GM12864 (cell line): ENCODE data around the gene TOR2A.

Experiments
- DNase-seq: peaks from one replicate; pipeline ENCODE4 v3.0.0-alpha.2; 2011; ENCODE audit warnings: low read depth
- H3K4me3 ChIP-seq: 2 replicates; pipeline ENCODE4 v1.5.1; 2011; ENCODE audit warnings: mild to moderate bottlenecking, low read depth, low read length, control low read depth
- CTCF ChIP-seq: IDR thresholded peaks from 2 replicates; pipeline ENCODE4 v1.5.1; 2011; ENCODE audit warnings: low read depth, mild to moderate bottlenecking, moderate library complexity, low read length, control low read depth, inconsistent platforms; ENCODE audit errors: missing control alignments

The TOR2A gene

GRCh38 chr9:127692071-127692470, 43.0 kb downstream of the TOR2A start:
- H3K4me3 ChIP-seq: no peak overlapping the region
- TF ChIP-seq CTCF: no peak
- no peak for DNase-seq

GRCh38 chr9:127690735-127691134, 44.4 kb downstream of the TOR2A start:
- no peak overlapping the region for H3K4me3 ChIP-seq
- no peak for TF ChIP-seq CTCF
- no peak for DNase-seq

- no peak overlapping the region for H3K4me3 ChIP-seq
- no peak for TF ChIP-seq CTCF
- no peak for DNase-seq
Measured at GRCh38 chr9:127689329-127690000, 45.6 kb downstream of the TOR2A start.

- no peak for TF ChIP-seq CTCF
- DNase-seq: no peak
- H3K4me3 ChIP-seq: no peak overlapping the region
Measured at GRCh38 chr9:127686461-127687393, 48.4 kb downstream of the TOR2A start.

DNA sequence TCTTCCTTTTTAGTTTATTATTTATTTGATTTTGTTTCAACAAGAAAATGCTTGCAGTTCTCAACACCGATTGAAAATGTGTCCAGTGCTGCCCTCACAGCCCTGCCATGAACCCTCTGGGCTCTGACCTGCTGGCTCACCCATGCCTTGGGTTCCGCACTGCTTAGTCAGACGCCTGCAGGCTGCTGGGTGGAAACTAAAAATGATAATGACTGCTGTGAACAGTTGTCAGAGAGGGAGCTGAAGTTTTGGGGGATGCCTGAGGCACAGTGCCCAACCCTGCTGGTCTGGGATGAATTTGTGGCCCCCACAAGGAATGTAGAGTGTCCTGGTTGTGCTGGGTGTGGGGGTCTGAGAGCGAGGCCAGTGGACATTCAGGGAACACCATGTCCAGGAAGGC, 50.5 kb downstream of the TOR2A start:
- DNase-seq: no peak
- no peak overlapping the region for H3K4me3 ChIP-seq
- no peak for TF ChIP-seq CTCF

- H3K4me3 ChIP-seq: no peak overlapping the region
- DNase-seq: no peak
- TF ChIP-seq CTCF: no peak
Measured at GRCh38 chr9:127683723-127684122, 51.4 kb downstream of the TOR2A start.
